Fibroblast of lung (primary cell): ENCODE measurements around the gene HAL. TPM values are rescaled to one million over a fixed set of nuclear protein-coding genes. Genes with fewer than 3 reads are reported as not detected.

Experiments used
- polyA plus RNA-seq, 2 donors: library from polyadenylated mRNA; depleted of rRNA in 1 of 2; stranded (reverse) in 1 of 2; unstranded in 1 of 2; fragments of >200 nt; gene quantifications; 2 replicates each; pipeline ENCODE4 v1.2.1, GENCODE V29; 2011 to 2012; ENCODE audit warnings: missing spikeins in 1 of 2
- total RNA-seq: library from RNA; depleted of rRNA; stranded (reverse); fragments of >200 nt; gene quantifications from 2 replicates; pipeline ENCODE4 v1.2.1, GENCODE V29; 2014

Gene HAL
- total and polyA plus RNA-seq, 2 donors (not counting 1 experiment from before 2014, with no cell fraction given), result 0.02 to 0.17 TPM

Other genes starting within 250 kb of the HAL start
- 8.2 and 28.6 TPM in 2 replicates for gene NTN4, start 205.6 kb downstream of the HAL start, total RNA-seq
- gene NTN4, start 205.6 kb downstream of the HAL start, polyA plus RNA-seq, result 31.8 and 170 TPM in 2 replicates
- gene SNRPF, start 137.4 kb downstream of the HAL start, total RNA-seq, result 11.3 and 14.2 TPM in 2 replicates
- gene SNRPF, start 137.4 kb downstream of the HAL start, polyA plus RNA-seq, result 25.0 and 35.2 TPM in 2 replicates
- gene CCDC38, start 53.7 kb downstream of the HAL start, total RNA-seq, result not detected in 2 replicates
- gene CCDC38, start 53.7 kb downstream of the HAL start, polyA plus RNA-seq, result 0.05 TPM in 1 of 2 replicates, not detected in the other
- gene AMDHD1, start 53.0 kb downstream of the HAL start, total RNA-seq, result under 0.01 and 0.33 TPM in 2 replicates
- 0.08 and 0.25 TPM in 2 replicates for gene AMDHD1, start 53.0 kb downstream of the HAL start, polyA plus RNA-seq
- 87.6 and 100 TPM in 2 replicates for gene LTA4H, start 39.2 kb upstream of the HAL start, total RNA-seq
- 67.8 and 81.1 TPM in 2 replicates for gene LTA4H, start 39.2 kb upstream of the HAL start, polyA plus RNA-seq
- 13.1 and 14.7 TPM in 2 replicates for gene ELK3, start 198.0 kb upstream of the HAL start, total RNA-seq
- gene ELK3, start 198.0 kb upstream of the HAL start, polyA plus RNA-seq, result 27.9 and 41.7 TPM in 2 replicates